Measurements from ENCODE around the gene CIITA. TPM values are rescaled to one million over a fixed set of nuclear protein-coding genes. Genes with fewer than 3 reads are reported as not detected.
A peak's percentile ranks its signal among the peaks of the same experiment; 100 is the strongest.

CIITA gene
- total RNA-seq, 2 donors from 2014 or later: 6.5 to 6.6 TPM

- intact Hi-C loops (cut with DNase I): no loop called here
- H3K27me3 ChIP-seq: no peaks in the 10 kb centered on the region
- no peak overlapping the region for H3K27ac ChIP-seq
- no peak for ATAC-seq
- H3K4me1 ChIP-seq: peaks cover 21% of the 10 kb centered on the region
- TF ChIP-seq CTCF (IDR thresholded peaks at IDR 0.05) (no peak), POLR2A (IDR thresholded peaks at IDR 0.05) (no peak)
- no peak for DNase-seq
- no peaks in the 10 kb centered on the region for H3K9me3 ChIP-seq
- no peak overlapping the region for H3K4me3 ChIP-seq
- no peaks in the 10 kb centered on the region for H3K36me3 ChIP-seq (replicated peaks in 1 of 2; ENCODE audit: insufficient read depth in 1 of 2, low read depth in 2 of 2)
- WGBS, 2 donors: 81 to 82% methylated on average over 16 of the region's 16 CpGs
Observed at GRCh38 chr16:10840703-10841102, 36.3 kb upstream of the CIITA start.

GRCh38 chr16:10846213-10846998 lies 30.6 kb upstream of the CIITA start:
- Histone ChIP-seq H3K4me1 (no peaks in the 10 kb centered on the region), H3K4me3 (no peak overlapping the region), H3K27me3 (no peaks in the 10 kb centered on the region), H3K36me3 (replicated peaks in 1 of 2; ENCODE audit: insufficient read depth in 1 of 2, low read depth in 2 of 2) (no peaks in the 10 kb centered on the region), H3K27ac (peak overlapping the region in 1 of 4 donors; percentile 62), H3K9me3 (no peaks in the 10 kb centered on the region)
- no peak for TF ChIP-seq CTCF (IDR thresholded peaks at IDR 0.05)
- no peak for TF ChIP-seq POLR2A (IDR thresholded peaks at IDR 0.05)
- ATAC-seq (no peak), DNase-seq (no peak)
- intact Hi-C loops (cut with DNase I): no loop called here
- WGBS, 2 donors: 83 to 90% methylated on average over 14 of the region's 14 CpGs

GRCh38 chr16:10847176-10847575 lies 29.8 kb upstream of the CIITA start:
- H3K4me3 ChIP-seq: no peak overlapping the region
- 54 to 59% methylated on average over 2 of the region's 2 CpGs for WGBS, 2 donors
- TF ChIP-seq CTCF (IDR thresholded peaks at IDR 0.05) (no peak), POLR2A (IDR thresholded peaks at IDR 0.05) (no peak)
- H3K4me1 ChIP-seq: no peaks in the 10 kb centered on the region
- intact Hi-C loops (cut with DNase I): no loop called here
- H3K27me3 ChIP-seq: no peaks in the 10 kb centered on the region
- peak overlapping the region in 1 of 4 donors; percentile 62 for H3K27ac ChIP-seq
- no peak for ATAC-seq
- no peaks in the 10 kb centered on the region for H3K9me3 ChIP-seq
- H3K36me3 ChIP-seq (replicated peaks in 1 of 2; ENCODE audit: insufficient read depth in 1 of 2, low read depth in 2 of 2): no peaks in the 10 kb centered on the region
- no peak for DNase-seq

- Histone ChIP-seq H3K36me3 (replicated peaks in 1 of 2; ENCODE audit: insufficient read depth in 1 of 2, low read depth in 2 of 2) (no peaks in the 10 kb centered on the region), H3K27me3 (no peaks in the 10 kb centered on the region), H3K9me3 (no peaks in the 10 kb centered on the region), H3K4me3 (no peak overlapping the region), H3K4me1 (no peaks in the 10 kb centered on the region), H3K27ac (no peak overlapping the region)
- intact Hi-C loops (cut with DNase I): no loop called here
- no peak for TF ChIP-seq CTCF (IDR thresholded peaks at IDR 0.05)
- TF ChIP-seq POLR2A (IDR thresholded peaks at IDR 0.05): no peak
- DNase-seq (no peak), ATAC-seq (no peak)
- WGBS, 2 donors: 70 to 71% methylated on average over 7 of the region's 7 CpGs
Observed at GRCh38 chr16:10849736-10850477, 27.1 kb upstream of the CIITA start.
